WERI-Rb-1 (cell line): ENCODE results near the gene HOGA1.
A peak's percentile ranks its signal among the peaks of the same experiment; 100 is the strongest.

ENCODE experiments used
- DNase-seq: peaks from one replicate; pipeline ENCODE4 v3.0.0-alpha.2; 2020
- H3K27ac ChIP-seq: fragments of 250-450 bp; sonication (Bioruptor Pico); 2 replicates; pipeline ENCODE4 v1.5.1; 2020; ENCODE audit warnings: mild to moderate bottlenecking, moderate library complexity
- H3K27me3 ChIP-seq: fragments of 250-450 bp; sonication (Bioruptor Pico); 2 replicates; pipeline ENCODE4 v1.5.1; 2021; ENCODE audit warnings: mild to moderate bottlenecking, low read depth, moderate library complexity; ENCODE audit not compliant: insufficient read depth, severe bottlenecking
- H3K36me3 ChIP-seq: fragments of 250-450 bp; sonication (Bioruptor Pico); 2 replicates; pipeline ENCODE4 v1.5.1; 2020; ENCODE audit warnings: mild to moderate bottlenecking, moderate library complexity
- H3K4me3 ChIP-seq: 2 replicates; pipeline ENCODE4 v1.5.1; 2011; ENCODE audit warnings: low read depth, mild to moderate bottlenecking, control low read depth, low read length
- H3K9me3 ChIP-seq: fragments of 250-450 bp; sonication (Bioruptor Pico); 2 replicates; pipeline ENCODE4 v1.5.1; 2021; ENCODE audit warnings: mild to moderate bottlenecking, moderate library complexity; ENCODE audit not compliant: severe bottlenecking
- CTCF ChIP-seq: IDR thresholded peaks from 2 replicates; pipeline ENCODE4 v1.5.1; 2011; ENCODE audit warnings: low read depth, mild to moderate bottlenecking, control low read depth, inconsistent platforms, low read length

HOGA1 gene

GRCh38 chr10:97584060-97584797 is at the start of gene HOGA1:
HOGA1 (plus strand) TSS chr10:97584389; CDS start chr10:97584704, 315 bp downstream.
- no peak within 1 kb of the TSS for H3K27ac ChIP-seq
- no peaks in the 10 kb centered on the region for H3K27me3 ChIP-seq
- TF ChIP-seq CTCF: no peak

GRCh38 chr10:97534746-97535367 is 49.3 kb upstream of the HOGA1 start:
- no peak overlapping the region for H3K4me3 ChIP-seq
- no peaks in the 10 kb centered on the region for H3K27me3 ChIP-seq
- H3K9me3 ChIP-seq: no peaks in the 10 kb centered on the region
- no peak overlapping the region for H3K27ac ChIP-seq
- H3K36me3 ChIP-seq: no peaks in the 10 kb centered on the region
- peak; percentile 78 for TF ChIP-seq CTCF
- peak; percentile 57 for DNase-seq

More at GRCh38 chr10:97584060-97584797, at the start of gene HOGA1:
- H3K4me3 ChIP-seq: no peak within 1 kb of the TSS
- no peaks in the 10 kb centered on the region for H3K36me3 ChIP-seq
- DNase-seq: peak; percentile 56
- H3K9me3 ChIP-seq: no peaks in the 10 kb centered on the region

GRCh38 chr10:97537186-97537869 is 46.9 kb upstream of the HOGA1 start:
- Histone ChIP-seq H3K9me3 (no peaks in the 10 kb centered on the region), H3K27me3 (no peaks in the 10 kb centered on the region), H3K27ac (no peak overlapping the region), H3K4me3 (no peak overlapping the region), H3K36me3 (no peaks in the 10 kb centered on the region)
- no peak for TF ChIP-seq CTCF
- no peak for DNase-seq

- Histone ChIP-seq H3K27ac (no peak overlapping the region), H3K9me3 (no peaks in the 10 kb centered on the region), H3K36me3 (no peaks in the 10 kb centered on the region), H3K27me3 (no peaks in the 10 kb centered on the region), H3K4me3 (no peak overlapping the region)
- no peak for TF ChIP-seq CTCF
- no peak for DNase-seq
Observed at GRCh38 chr10:97538411-97538810, 45.8 kb upstream of the HOGA1 start.

- Histone ChIP-seq H3K27ac (no peak overlapping the region), H3K36me3 (no peaks in the 10 kb centered on the region), H3K9me3 (no peaks in the 10 kb centered on the region), H3K27me3 (no peaks in the 10 kb centered on the region), H3K4me3 (no peak overlapping the region)
- no peak for TF ChIP-seq CTCF
- DNase-seq: no peak
Observed at GRCh38 chr10:97538839-97539238, 45.4 kb upstream of the HOGA1 start.
